ENCODE results near the gene ZCCHC24. TPM values are rescaled to one million over a fixed set of nuclear protein-coding genes. Genes with fewer than 3 reads are reported as not detected.

The ZCCHC24 gene
- total RNA-seq, 2 experiments from 2014 or later: 0.67 to 0.85 TPM

DNA sequence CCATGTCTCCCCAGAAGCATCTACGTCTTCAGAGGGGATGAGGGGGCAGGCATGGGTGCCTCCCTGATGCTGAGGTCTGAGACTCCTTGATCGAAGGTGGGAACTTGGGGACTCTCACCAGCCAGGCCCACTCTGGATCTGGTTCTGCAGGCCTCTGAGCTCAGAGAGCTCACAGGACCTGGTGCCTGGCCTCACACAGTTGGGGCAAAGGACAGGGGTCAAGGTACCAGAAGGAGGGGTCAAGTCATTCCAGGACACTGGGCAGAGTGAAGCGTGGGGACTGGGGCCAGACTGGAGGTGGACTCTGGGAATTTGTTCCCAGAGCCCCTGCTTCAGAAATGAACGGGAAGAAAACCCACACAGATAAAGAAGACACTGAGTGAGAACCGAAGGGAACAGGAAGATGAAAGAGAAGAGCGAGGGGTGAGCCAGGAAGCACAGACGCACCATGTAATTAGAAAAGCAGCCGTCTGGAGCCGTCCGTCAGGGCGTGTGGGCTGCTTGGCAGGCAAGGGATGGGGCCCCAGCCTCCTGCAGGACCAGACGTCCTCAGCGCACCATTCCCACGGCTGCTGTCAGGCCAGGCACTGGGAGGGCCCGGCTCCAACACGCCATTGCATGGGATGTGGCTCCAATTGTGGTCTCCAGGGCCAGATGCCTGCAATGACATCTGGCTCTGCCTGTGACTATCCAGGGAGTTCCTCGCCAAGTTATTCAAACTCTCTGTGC lies 47.7 kb downstream of the ZCCHC24 start:
- no peak overlapping the region for H3K27ac Mint-ChIP-seq
- Histone ChIP-seq H3K27ac (ENCODE audit: low read depth in 1 of 2, low read length in 2 of 2) (no peak overlapping the region), H3K9me3 (ENCODE audit: control insufficient read depth in 1 of 2, insufficient read depth in 1 of 2, low read length in 2 of 2) (no peaks in the 10 kb centered on the region), H3K36me3 (ENCODE audit: insufficient read depth, low read length) (no peaks in the 10 kb centered on the region), H3K27me3 (ENCODE audit: control insufficient read depth in 1 of 2, insufficient read depth in 2 of 2, low read length in 2 of 2) (no peaks in the 10 kb centered on the region), H3K4me1 (ENCODE audit: insufficient read depth, low read length) (peaks cover 5% of the 10 kb centered on the region), H3K4me3 (ENCODE audit: low read length) (no peak overlapping the region)
- H3K36me3 Mint-ChIP-seq (ENCODE audit: low read depth): no peaks in the 10 kb centered on the region
- DNase-seq (no peak), ATAC-seq (ENCODE audit: poor library complexity) (no peak)
- H3K4me3 Mint-ChIP-seq: no peak overlapping the region
- TF ChIP-seq, protein P1, sequence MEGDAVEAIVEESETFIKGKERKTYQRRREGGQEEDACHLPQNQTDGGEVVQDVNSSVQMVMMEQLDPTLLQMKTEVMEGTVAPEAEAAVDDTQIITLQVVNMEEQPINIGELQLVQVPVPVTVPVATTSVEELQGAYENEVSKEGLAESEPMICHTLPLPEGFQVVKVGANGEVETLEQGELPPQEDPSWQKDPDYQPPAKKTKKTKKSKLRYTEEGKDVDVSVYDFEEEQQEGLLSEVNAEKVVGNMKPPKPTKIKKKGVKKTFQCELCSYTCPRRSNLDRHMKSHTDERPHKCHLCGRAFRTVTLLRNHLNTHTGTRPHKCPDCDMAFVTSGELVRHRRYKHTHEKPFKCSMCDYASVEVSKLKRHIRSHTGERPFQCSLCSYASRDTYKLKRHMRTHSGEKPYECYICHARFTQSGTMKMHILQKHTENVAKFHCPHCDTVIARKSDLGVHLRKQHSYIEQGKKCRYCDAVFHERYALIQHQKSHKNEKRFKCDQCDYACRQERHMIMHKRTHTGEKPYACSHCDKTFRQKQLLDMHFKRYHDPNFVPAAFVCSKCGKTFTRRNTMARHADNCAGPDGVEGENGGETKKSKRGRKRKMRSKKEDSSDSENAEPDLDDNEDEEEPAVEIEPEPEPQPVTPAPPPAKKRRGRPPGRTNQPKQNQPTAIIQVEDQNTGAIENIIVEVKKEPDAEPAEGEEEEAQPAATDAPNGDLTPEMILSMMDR (IDR thresholded peaks at IDR 0.05): no peak
- intact Hi-C loops (cut with DNase I, micrococcal nuclease): no loop called here
- POLR2A ChIA-PET: no interaction called here
- no peaks in the 10 kb centered on the region for H3K27me3 Mint-ChIP-seq
- CTCF ChIA-PET: no interaction called here
- no peaks in the 10 kb centered on the region for H3K4me1 Mint-ChIP-seq (ENCODE audit: low read depth)
- H3K9me3 Mint-ChIP-seq: no peaks in the 10 kb centered on the region

DNA sequence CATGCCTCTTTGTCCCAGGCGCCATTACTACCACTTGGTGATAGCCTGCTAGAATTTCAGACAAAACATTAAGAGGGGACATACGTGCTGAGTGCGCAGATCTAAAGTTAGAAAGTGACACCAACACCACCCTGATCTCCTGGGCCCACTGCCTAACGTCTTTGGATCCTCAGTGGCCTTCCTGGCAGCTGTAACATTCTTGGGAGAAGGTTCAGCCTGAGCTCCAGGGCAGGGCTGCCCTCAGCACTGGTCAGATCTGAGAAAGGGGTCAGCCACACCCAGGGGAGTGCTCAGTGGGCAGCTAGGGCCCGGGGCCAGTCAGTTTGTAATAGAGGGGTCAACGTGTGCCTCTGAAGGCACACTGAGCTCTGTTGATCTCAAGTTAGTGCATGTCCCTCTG lies 48.4 kb downstream of the ZCCHC24 start:
- Mint-ChIP-seq H3K27me3 (no peaks in the 10 kb centered on the region), H3K27ac (no peak overlapping the region), H3K36me3 (ENCODE audit: low read depth) (no peaks in the 10 kb centered on the region), H3K9me3 (no peaks in the 10 kb centered on the region), H3K4me3 (no peak overlapping the region), H3K4me1 (ENCODE audit: low read depth) (no peaks in the 10 kb centered on the region)
- ChIA-PET POLR2A (no interaction called here), CTCF (no interaction called here)
- DNase-seq (no peak), ATAC-seq (ENCODE audit: poor library complexity) (no peak)
- H3K4me1 ChIP-seq (ENCODE audit: insufficient read depth, low read length): peaks cover 5% of the 10 kb centered on the region
- H3K9me3 ChIP-seq (ENCODE audit: control insufficient read depth in 1 of 2, insufficient read depth in 1 of 2, low read length in 2 of 2): no peaks in the 10 kb centered on the region
- H3K27me3 ChIP-seq (ENCODE audit: control insufficient read depth in 1 of 2, insufficient read depth in 2 of 2, low read length in 2 of 2): no peaks in the 10 kb centered on the region
- H3K27ac ChIP-seq (ENCODE audit: low read depth in 1 of 2, low read length in 2 of 2): no peak overlapping the region
- H3K4me3 ChIP-seq (ENCODE audit: low read length): no peak overlapping the region
- TF ChIP-seq, protein P1 (IDR thresholded peaks at IDR 0.05): no peak
- intact Hi-C loops (cut with DNase I, micrococcal nuclease): no loop called here
- no peaks in the 10 kb centered on the region for H3K36me3 ChIP-seq (ENCODE audit: insufficient read depth, low read length)

- no peaks in the 10 kb centered on the region for H3K9me3 ChIP-seq (ENCODE audit: control insufficient read depth in 1 of 2, insufficient read depth in 1 of 2, low read length in 2 of 2)
- Mint-ChIP-seq H3K27ac (no peak overlapping the region), H3K27me3 (no peaks in the 10 kb centered on the region), H3K4me1 (ENCODE audit: low read depth) (no peaks in the 10 kb centered on the region), H3K4me3 (no peak overlapping the region), H3K36me3 (ENCODE audit: low read depth) (no peaks in the 10 kb centered on the region), H3K9me3 (no peaks in the 10 kb centered on the region)
- H3K36me3 ChIP-seq (ENCODE audit: insufficient read depth, low read length): no peaks in the 10 kb centered on the region
- ChIA-PET POLR2A (no interaction called here), CTCF (no interaction called here)
- ATAC-seq (ENCODE audit: poor library complexity) (no peak), DNase-seq (no peak)
- TF ChIP-seq, protein P1 (IDR thresholded peaks at IDR 0.05): no peak
- no peaks in the 10 kb centered on the region for H3K27me3 ChIP-seq (ENCODE audit: control insufficient read depth in 1 of 2, insufficient read depth in 2 of 2, low read length in 2 of 2)
- no peak overlapping the region for H3K4me3 ChIP-seq (ENCODE audit: low read length)
- intact Hi-C loops (cut with DNase I, micrococcal nuclease): no loop called here
- H3K27ac ChIP-seq (ENCODE audit: low read depth in 1 of 2, low read length in 2 of 2): no peak overlapping the region
- H3K4me1 ChIP-seq (ENCODE audit: insufficient read depth, low read length): peaks cover 5% of the 10 kb centered on the region
Measured at GRCh38 chr10:79396520-79396919, 48.9 kb downstream of the ZCCHC24 start.

Data from CD4-positive, alpha-beta T cell (primary cell).